GM18873 (cell line): ENCODE measurements around the gene DRD4.
"Not testable (repeated sequence)": the region's sequence is repeated elsewhere in the genome, so short reads cannot be mapped to it uniquely, and the experiment has no call there.

Experiments used
- ATAC-seq: cut with Tn5 transposase; IDR thresholded peaks from one replicate; pipeline ENCODE4 v1.9.1; 2021; ENCODE audit warnings: mild to moderate bottlenecking, moderate library complexity, moderate number of reproducible peaks; ENCODE audit not compliant: unreplicated experiment, low FRiP score

DRD4 gene

GRCh38 chr11:665704-666281 lies 28.7 kb downstream of the DRD4 start:
- no peak for ATAC-seq

- no peak for ATAC-seq
These were observed 36.8 kb downstream of the DRD4 start for GRCh38 chr11:673866-674265.

- ATAC-seq: no peak
These were observed 37.3 kb downstream of the DRD4 start for GRCh38 chr11:674406-674805.

GRCh38 chr11:678297-678696 lies 41.2 kb downstream of the DRD4 start:
- ATAC-seq: no peak

- no peak for ATAC-seq
These were observed 42.5 kb downstream of the DRD4 start for GRCh38 chr11:679271-680207.

GRCh38 chr11:680476-680875 lies 43.4 kb downstream of the DRD4 start:
- no peak for ATAC-seq

GRCh38 chr11:680970-681369 lies 43.9 kb downstream of the DRD4 start:
- ATAC-seq: no peak

GRCh38 chr11:686451-687243 lies 49.6 kb downstream of the DRD4 start:
- no peak for ATAC-seq

- no peak for ATAC-seq
These were observed 50.7 kb downstream of the DRD4 start for GRCh38 chr11:687751-688150.

- no peak for ATAC-seq
These were observed 51.6 kb downstream of the DRD4 start for GRCh38 chr11:688681-689080.

GRCh38 chr11:689625-690024 lies 52.6 kb downstream of the DRD4 start:
- no peak for ATAC-seq

- not testable (repeated sequence) for ATAC-seq
These were observed 53.2 kb downstream of the DRD4 start for GRCh38 chr11:690244-690643.
